Endothelial cell of umbilical vein (primary cell): ENCODE results near the gene ANKZF1. TPM values are rescaled to one million over a fixed set of nuclear protein-coding genes. Genes with fewer than 3 reads are reported as not detected.

Experiments
- BruUV-seq: library from RNA; stranded (reverse); fragments of 400-500 nt; replicated peaks from 2 replicates; lab custom pipeline; 2021; lab: Mats Ljungman, UMichigan
- CTCF ChIA-PET: fragments of 300-600, 350-600 bp; sonication (Branson Sonifier 250); formaldehyde crosslinking; loops from one replicate; lab custom pipeline; 2021; ENCODE audit warnings: antibody characterized with exemption, inconsistent platforms; lab: Charles Lee
- POLR2A ChIA-PET: fragments of 300-600, 350-600 bp; sonication (Branson Sonifier 250); formaldehyde crosslinking; loops from one replicate; lab custom pipeline; 2021; ENCODE audit warnings: antibody characterized with exemption, inconsistent platforms; lab: Charles Lee
- DNase-seq: peaks from one replicate; pipeline ENCODE4 v3.0.0-alpha.2; 2011; ENCODE audit warnings: low read depth, low spot score
- FAIRE-seq: peaks from 2 replicates; lab custom pipeline; 2011; peaks lifted over from hg19 to GRCh38; lab: Jason Lieb, UNC
- H2AFZ ChIP-seq: 2 replicates; pipeline ENCODE4 v1.6.0; 2012; ENCODE audit warnings: low read depth, low read length, control low read depth, inconsistent platforms
- H3K27ac ChIP-seq: 2 replicates; pipeline ENCODE4 v1.5.1; 2011; ENCODE audit warnings: low read depth, mild to moderate bottlenecking, control low read depth, low read length, moderate library complexity; ENCODE audit not compliant: insufficient read depth
- H3K27me3 ChIP-seq, 2 experiments: 2 replicates each; pipeline versions ENCODE4 v1.6.0 to v1.6.1; 2011; ENCODE audit warnings: low read length in 2 of 2, mixed read lengths in 1 of 2; ENCODE audit not compliant: control insufficient read depth in 2 of 2, insufficient read depth in 2 of 2
- H3K36me3 ChIP-seq, 2 experiments: 2 replicates in 1 of 2; 3 replicates in 1 of 2; pipeline ENCODE4 v1.5.1; 2011; ENCODE audit warnings: low read length in 2 of 2, mild to moderate bottlenecking in 1 of 2, moderate library complexity in 1 of 2; ENCODE audit not compliant: control insufficient read depth in 2 of 2, insufficient read depth in 2 of 2; ENCODE audit errors: extremely low read depth in 1 of 2
- H3K4me1 ChIP-seq: 3 replicates; pipeline ENCODE4 v1.5.1; 2011; ENCODE audit warnings: mild to moderate bottlenecking, low read length; ENCODE audit not compliant: control insufficient read depth, insufficient read depth; ENCODE audit errors: extremely low read depth
- H3K4me2 ChIP-seq: 2 replicates; pipeline ENCODE4 v1.6.1; 2011; ENCODE audit warnings: low read length, control low read depth, mixed read lengths; ENCODE audit not compliant: insufficient read depth
- H3K4me3 ChIP-seq, 3 experiments: fragments of 200-600 bp in 1 of 3; sonication (generic), shearing (Covaris generic) in 1 of 3; replicated peaks in 1 of 3; 2 replicates each; pipeline ENCODE4 v1.5.1; 2011 to 2016; ENCODE audit warnings: control low read depth in 3 of 3, low read length in 3 of 3, mild to moderate bottlenecking in 2 of 3, inconsistent platforms in 1 of 3, low read depth in 1 of 3, moderate library complexity in 1 of 3; ENCODE audit not compliant: insufficient read depth in 1 of 3
- H3K79me2 ChIP-seq: 2 replicates; pipeline ENCODE4 v1.6.0; 2012; ENCODE audit warnings: low read length, inconsistent platforms; ENCODE audit not compliant: control insufficient read depth, insufficient read depth
- H3K9ac ChIP-seq: replicated peaks from 2 replicates; pipeline ENCODE3; 2011; ENCODE audit warnings: low read length, control low read depth; ENCODE audit not compliant: insufficient read depth; ENCODE audit errors: extremely low read depth
- H3K9me1 ChIP-seq: replicated peaks from 3 replicates; pipeline ENCODE4 v1.6.0; 2011; ENCODE audit warnings: mild to moderate bottlenecking, low read length; ENCODE audit not compliant: control insufficient read depth, insufficient read depth; ENCODE audit errors: extremely low read depth
- H3K9me3 ChIP-seq: replicated peaks from 2 replicates; pipeline ENCODE4 v1.5.1; 2012; ENCODE audit warnings: low read length, inconsistent platforms; ENCODE audit not compliant: control insufficient read depth, insufficient read depth
- H4K20me1 ChIP-seq: replicated peaks from 2 replicates; pipeline ENCODE3; 2011; ENCODE audit warnings: mild to moderate bottlenecking, low read length; ENCODE audit not compliant: control insufficient read depth, insufficient read depth; ENCODE audit errors: extremely low read depth
- EZH2 ChIP-seq: IDR thresholded peaks from 2 replicates; pipeline ENCODE4 v1.6.1; 2012; ENCODE audit warnings: borderline replicate concordance, low read depth, mild to moderate bottlenecking, moderate library complexity, low read length, inconsistent platforms; ENCODE audit not compliant: severe bottlenecking
- FOS ChIP-seq: IDR thresholded peaks from 2 replicates; pipeline ENCODE4 v1.6.1; 2011; ENCODE audit warnings: mild to moderate bottlenecking, low read length, moderate library complexity, borderline replicate concordance; ENCODE audit not compliant: insufficient read depth
- GATA2 ChIP-seq: IDR thresholded peaks from 2 replicates; pipeline ENCODE4 v1.7.0; 2011; ENCODE audit warnings: low read depth, mild to moderate bottlenecking, moderate library complexity, mixed read lengths, low read length; ENCODE audit not compliant: insufficient read length, insufficient read depth
- JUN ChIP-seq: IDR thresholded peaks from 2 replicates; pipeline ENCODE4 v1.6.1; 2011; ENCODE audit warnings: borderline replicate concordance, low read depth; ENCODE audit not compliant: insufficient read length, insufficient read depth
- MYC ChIP-seq: IDR thresholded peaks from one replicate; pipeline ENCODE4 v1.6.1; 2011; ENCODE audit warnings: mild to moderate bottlenecking, low read depth, low read length
- POLR2A ChIP-seq: IDR thresholded peaks from 2 replicates; pipeline ENCODE4 v1.6.1; 2012; ENCODE audit warnings: low read depth, mild to moderate bottlenecking, control low read depth, low read length
- POLR2AphosphoS5 ChIP-seq: IDR thresholded peaks from 2 replicates; pipeline ENCODE4 v1.6.1; 2012; ENCODE audit warnings: low read depth, mild to moderate bottlenecking, control low read depth, low read length, moderate library complexity; ENCODE audit not compliant: insufficient read depth
- dilution Hi-C: fragments of 300-500 bp; cut with MboI; formaldehyde crosslinking; loops from one replicate; pipeline ENCODE4 v1.15.0; 2019; ENCODE audit warnings: low sequenced_read_pairs; ENCODE audit not compliant: extremely low pct_ligation_motif_present
- intact Hi-C: fragments of 100-400 bp; cut with micrococcal nuclease; formaldehyde crosslinking; loops from one replicate; pipeline ENCODE4 v1.10.0; 2022
- polyA plus RNA-seq, 4 experiments: library from polyadenylated mRNA; depleted of rRNA in 3 of 4; stranded (reverse) in 3 of 4; unstranded in 1 of 4; fragments of >200 nt; gene quantifications; 2 replicates each; pipeline versions ENCODE4 v1.2.1 to v1.2.3, GENCODE V29; 2011 to 2012; ENCODE audit warnings: missing spikeins in 1 of 4
- total RNA-seq: library from RNA; stranded (reverse); gene quantifications from 2 replicates; pipeline ENCODE4 v1.2.3, GENCODE V29; 2021
- TF ChIP-seq, protein P1 (sequence below), 2 donors: IDR thresholded peaks; 1 replicate in 1 of 2; 2 replicates in 1 of 2; pipeline ENCODE4 v1.5.1; 2011; ENCODE audit warnings: low read length in 2 of 2, mild to moderate bottlenecking in 2 of 2, moderate library complexity in 2 of 2, control low read depth in 1 of 2, inconsistent platforms in 1 of 2, low read depth in 1 of 2; ENCODE audit not compliant: insufficient read depth in 1 of 2; ENCODE audit errors: extremely low read depth in 1 of 2
- TF ChIP-seq, protein P2 (sequence below): IDR thresholded peaks from 2 replicates; pipeline ENCODE4 v1.6.1; 2011; ENCODE audit not compliant: insufficient read depth, insufficient read length

The ANKZF1 gene
- total and polyA plus RNA-seq, 2 donors (not counting 3 experiments of a cell fraction or from before 2014, with no cell fraction given) = 26.5 to 36.2 TPM

DNA sequence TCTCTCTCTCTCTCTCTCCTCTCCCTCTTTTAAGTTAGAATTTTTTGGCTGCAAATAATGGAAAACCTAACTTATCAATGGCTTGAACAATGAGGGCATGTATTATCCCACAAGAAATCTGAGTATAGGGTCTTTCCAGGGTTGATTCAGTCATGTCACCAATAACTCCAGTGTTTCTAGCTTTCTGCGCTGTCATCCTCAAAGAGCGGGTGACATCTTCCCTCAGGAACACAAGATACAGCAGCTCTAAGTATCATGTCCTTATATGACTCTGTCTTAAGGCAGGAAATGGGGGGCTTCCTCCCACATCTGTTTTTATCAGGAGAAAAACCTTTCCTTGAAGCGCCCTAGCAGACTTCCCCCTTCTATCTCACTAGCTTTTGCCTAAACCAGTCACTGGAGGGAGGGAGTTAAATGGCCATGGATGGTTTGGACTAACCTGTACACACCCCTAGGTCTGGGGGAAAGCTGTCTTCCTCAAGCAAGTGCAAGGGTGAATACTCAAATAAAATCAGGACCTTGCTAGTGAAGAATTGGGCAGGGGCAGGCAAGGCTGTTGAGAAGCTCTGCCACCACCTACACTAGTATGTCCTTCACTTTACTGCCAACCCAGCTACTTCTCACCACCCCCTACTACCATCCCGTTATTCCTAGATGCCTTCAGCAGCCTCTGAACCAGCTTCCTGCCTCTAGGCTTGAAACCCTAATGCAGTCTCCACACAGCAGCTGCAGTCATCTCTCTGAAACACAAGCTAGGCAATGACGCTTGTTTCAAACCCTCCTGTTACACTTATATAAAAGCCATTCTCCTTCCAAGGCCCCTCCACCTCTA, 31.6 kb downstream of the ANKZF1 start:
- dilution Hi-C loops = no loop called here
- intact Hi-C loops = no loop called here
- no peaks in the 10 kb centered on the region for H3K79me2 ChIP-seq
- H3K4me1 ChIP-seq = no peaks in the 10 kb centered on the region
- no peaks in the 10 kb centered on the region for H3K36me3 ChIP-seq
- H3K9me3 ChIP-seq = no peaks in the 10 kb centered on the region
- H3K9ac ChIP-seq = no peak overlapping the region
- FAIRE-seq (no peak), DNase-seq (no peak)
- H3K4me3 ChIP-seq = no peak overlapping the region
- TF ChIP-seq GATA2 = no peak
- no peak for TF ChIP-seq JUN
- TF ChIP-seq, protein P1, sequence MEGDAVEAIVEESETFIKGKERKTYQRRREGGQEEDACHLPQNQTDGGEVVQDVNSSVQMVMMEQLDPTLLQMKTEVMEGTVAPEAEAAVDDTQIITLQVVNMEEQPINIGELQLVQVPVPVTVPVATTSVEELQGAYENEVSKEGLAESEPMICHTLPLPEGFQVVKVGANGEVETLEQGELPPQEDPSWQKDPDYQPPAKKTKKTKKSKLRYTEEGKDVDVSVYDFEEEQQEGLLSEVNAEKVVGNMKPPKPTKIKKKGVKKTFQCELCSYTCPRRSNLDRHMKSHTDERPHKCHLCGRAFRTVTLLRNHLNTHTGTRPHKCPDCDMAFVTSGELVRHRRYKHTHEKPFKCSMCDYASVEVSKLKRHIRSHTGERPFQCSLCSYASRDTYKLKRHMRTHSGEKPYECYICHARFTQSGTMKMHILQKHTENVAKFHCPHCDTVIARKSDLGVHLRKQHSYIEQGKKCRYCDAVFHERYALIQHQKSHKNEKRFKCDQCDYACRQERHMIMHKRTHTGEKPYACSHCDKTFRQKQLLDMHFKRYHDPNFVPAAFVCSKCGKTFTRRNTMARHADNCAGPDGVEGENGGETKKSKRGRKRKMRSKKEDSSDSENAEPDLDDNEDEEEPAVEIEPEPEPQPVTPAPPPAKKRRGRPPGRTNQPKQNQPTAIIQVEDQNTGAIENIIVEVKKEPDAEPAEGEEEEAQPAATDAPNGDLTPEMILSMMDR (IDR thresholded peaks at IDR 0.05; ENCODE audit: extremely low read depth in 1 of 2, insufficient read depth in 1 of 2, low read depth in 1 of 2, low read length in 2 of 2) = no peak
- TF ChIP-seq POLR2AphosphoS5 = no peak
- no peak for TF ChIP-seq POLR2A
- TF ChIP-seq MYC = no peak
- TF ChIP-seq EZH2 = no peak
- TF ChIP-seq, protein P2, sequence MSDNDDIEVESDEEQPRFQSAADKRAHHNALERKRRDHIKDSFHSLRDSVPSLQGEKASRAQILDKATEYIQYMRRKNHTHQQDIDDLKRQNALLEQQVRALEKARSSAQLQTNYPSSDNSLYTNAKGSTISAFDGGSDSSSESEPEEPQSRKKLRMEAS = no peak
- no peak for TF ChIP-seq FOS
- H4K20me1 ChIP-seq = no peaks in the 10 kb centered on the region
- H3K4me2 ChIP-seq = no peak overlapping the region
- ChIA-PET CTCF (interaction anchor here (0.5 to 2.3 kb wide), 5 partner anchors 12 to 157 kb away, joined by 3 to 12 read pairs (median 4); no protein-coding TSS in a partner anchor), POLR2A (no interaction called here)
- no peaks in the 10 kb centered on the region for H3K9me1 ChIP-seq
- peaks cover 18 to 19% of the 10 kb centered on the region in 2 experiments for H3K27me3 ChIP-seq
- no TSS peak for BruUV-seq
- H3K27ac ChIP-seq = no peak overlapping the region
- no peak overlapping the region for H2AFZ ChIP-seq
